Panc1 (cell line): ENCODE measurements around the gene PTRH1.

Experiments used
- POLR2AphosphoS5 ChIP-seq: IDR thresholded peaks from 2 replicates; pipeline ENCODE4 v1.6.1; 2012; ENCODE audit warnings: mild to moderate bottlenecking, low read depth, low read length, moderate library complexity
- SIN3A ChIP-seq: IDR thresholded peaks from 2 replicates; pipeline ENCODE4 v1.6.1; 2012; ENCODE audit warnings: low read depth, mild to moderate bottlenecking, low read length, moderate library complexity, borderline replicate concordance; ENCODE audit not compliant: insufficient read depth
- TCF7L2 ChIP-seq: IDR thresholded peaks from 2 replicates; pipeline ENCODE4 v1.6.1; 2011; ENCODE audit warnings: mild to moderate bottlenecking, low read depth, low read length, inconsistent platforms
- TF ChIP-seq, protein P1 (sequence below): fragments of 450-650 bp; IDR thresholded peaks from 2 replicates; pipeline ENCODE4 v1.5.1; 2017; ENCODE audit warnings: mild to moderate bottlenecking
- TF ChIP-seq, protein P2 (sequence below), 2 experiments: IDR thresholded peaks; 2 replicates each; pipeline ENCODE4 v1.6.1; 2011 to 2012; ENCODE audit warnings: low read depth in 2 of 2, control low read depth in 1 of 2, low read length in 1 of 2, mild to moderate bottlenecking in 1 of 2, moderate library complexity in 1 of 2; ENCODE audit not compliant: insufficient read depth in 1 of 2

DNA sequence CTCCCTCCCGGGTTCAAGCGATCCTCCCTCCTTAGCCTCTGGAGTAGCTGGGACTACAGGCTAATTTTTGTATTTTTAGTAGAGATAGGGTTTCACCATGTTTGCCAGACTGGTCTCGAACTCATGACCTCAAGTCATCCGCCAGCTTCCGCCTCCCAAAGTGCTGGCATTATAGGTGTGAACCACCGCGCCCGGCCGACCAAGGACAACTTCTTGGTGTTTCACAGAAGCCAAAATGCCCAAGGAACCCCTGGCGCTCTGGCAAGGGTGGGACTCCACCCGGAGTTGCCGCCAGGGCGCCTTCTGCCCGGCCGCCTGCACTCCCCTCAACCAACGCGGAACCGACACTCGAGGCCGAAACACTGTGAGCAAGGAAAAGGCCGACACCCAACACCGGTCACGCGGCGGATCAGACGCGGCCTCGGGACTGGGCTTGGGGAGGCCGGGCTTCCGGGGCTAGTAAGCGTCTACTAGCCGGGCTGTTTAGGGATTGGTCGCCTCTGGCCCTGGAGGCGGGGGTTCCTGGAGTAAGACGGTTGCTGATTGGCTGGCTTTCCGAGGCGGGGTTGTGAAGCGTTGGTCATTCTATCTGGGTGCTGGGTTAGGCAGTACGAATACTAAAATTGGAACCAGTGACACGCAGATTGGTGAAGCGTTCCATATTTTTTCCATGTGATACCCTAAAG is 16.3 kb downstream of the PTRH1 start:
- TF ChIP-seq, protein P1, sequence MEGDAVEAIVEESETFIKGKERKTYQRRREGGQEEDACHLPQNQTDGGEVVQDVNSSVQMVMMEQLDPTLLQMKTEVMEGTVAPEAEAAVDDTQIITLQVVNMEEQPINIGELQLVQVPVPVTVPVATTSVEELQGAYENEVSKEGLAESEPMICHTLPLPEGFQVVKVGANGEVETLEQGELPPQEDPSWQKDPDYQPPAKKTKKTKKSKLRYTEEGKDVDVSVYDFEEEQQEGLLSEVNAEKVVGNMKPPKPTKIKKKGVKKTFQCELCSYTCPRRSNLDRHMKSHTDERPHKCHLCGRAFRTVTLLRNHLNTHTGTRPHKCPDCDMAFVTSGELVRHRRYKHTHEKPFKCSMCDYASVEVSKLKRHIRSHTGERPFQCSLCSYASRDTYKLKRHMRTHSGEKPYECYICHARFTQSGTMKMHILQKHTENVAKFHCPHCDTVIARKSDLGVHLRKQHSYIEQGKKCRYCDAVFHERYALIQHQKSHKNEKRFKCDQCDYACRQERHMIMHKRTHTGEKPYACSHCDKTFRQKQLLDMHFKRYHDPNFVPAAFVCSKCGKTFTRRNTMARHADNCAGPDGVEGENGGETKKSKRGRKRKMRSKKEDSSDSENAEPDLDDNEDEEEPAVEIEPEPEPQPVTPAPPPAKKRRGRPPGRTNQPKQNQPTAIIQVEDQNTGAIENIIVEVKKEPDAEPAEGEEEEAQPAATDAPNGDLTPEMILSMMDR, result no peak
- TF ChIP-seq SIN3A (no peak), POLR2AphosphoS5 (no peak), TCF7L2 (no peak)
- TF ChIP-seq, protein P2, sequence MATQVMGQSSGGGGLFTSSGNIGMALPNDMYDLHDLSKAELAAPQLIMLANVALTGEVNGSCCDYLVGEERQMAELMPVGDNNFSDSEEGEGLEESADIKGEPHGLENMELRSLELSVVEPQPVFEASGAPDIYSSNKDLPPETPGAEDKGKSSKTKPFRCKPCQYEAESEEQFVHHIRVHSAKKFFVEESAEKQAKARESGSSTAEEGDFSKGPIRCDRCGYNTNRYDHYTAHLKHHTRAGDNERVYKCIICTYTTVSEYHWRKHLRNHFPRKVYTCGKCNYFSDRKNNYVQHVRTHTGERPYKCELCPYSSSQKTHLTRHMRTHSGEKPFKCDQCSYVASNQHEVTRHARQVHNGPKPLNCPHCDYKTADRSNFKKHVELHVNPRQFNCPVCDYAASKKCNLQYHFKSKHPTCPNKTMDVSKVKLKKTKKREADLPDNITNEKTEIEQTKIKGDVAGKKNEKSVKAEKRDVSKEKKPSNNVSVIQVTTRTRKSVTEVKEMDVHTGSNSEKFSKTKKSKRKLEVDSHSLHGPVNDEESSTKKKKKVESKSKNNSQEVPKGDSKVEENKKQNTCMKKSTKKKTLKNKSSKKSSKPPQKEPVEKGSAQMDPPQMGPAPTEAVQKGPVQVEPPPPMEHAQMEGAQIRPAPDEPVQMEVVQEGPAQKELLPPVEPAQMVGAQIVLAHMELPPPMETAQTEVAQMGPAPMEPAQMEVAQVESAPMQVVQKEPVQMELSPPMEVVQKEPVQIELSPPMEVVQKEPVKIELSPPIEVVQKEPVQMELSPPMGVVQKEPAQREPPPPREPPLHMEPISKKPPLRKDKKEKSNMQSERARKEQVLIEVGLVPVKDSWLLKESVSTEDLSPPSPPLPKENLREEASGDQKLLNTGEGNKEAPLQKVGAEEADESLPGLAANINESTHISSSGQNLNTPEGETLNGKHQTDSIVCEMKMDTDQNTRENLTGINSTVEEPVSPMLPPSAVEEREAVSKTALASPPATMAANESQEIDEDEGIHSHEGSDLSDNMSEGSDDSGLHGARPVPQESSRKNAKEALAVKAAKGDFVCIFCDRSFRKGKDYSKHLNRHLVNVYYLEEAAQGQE (IDR thresholded peaks at IDR 0.05; ENCODE audit: insufficient read depth in 1 of 2, low read depth in 2 of 2, low read length in 1 of 2), result no peak
